K562 treated with DMSO at 1 percent for 48 hours (cell line): ENCODE data around the gene ARMH4. TPM values are rescaled to one million over a fixed set of nuclear protein-coding genes. Genes with fewer than 3 reads are reported as not detected.

Source experiments
- total RNA-seq: library from RNA; unstranded; fragments of 300-600 nt; gene quantifications from 2 replicates; pipeline ENCODE4 v1.2.3, GENCODE V29; 2022; ENCODE audit warnings: low replicate concordance; ENCODE audit errors: extremely low read depth

The ARMH4 gene, protein sequence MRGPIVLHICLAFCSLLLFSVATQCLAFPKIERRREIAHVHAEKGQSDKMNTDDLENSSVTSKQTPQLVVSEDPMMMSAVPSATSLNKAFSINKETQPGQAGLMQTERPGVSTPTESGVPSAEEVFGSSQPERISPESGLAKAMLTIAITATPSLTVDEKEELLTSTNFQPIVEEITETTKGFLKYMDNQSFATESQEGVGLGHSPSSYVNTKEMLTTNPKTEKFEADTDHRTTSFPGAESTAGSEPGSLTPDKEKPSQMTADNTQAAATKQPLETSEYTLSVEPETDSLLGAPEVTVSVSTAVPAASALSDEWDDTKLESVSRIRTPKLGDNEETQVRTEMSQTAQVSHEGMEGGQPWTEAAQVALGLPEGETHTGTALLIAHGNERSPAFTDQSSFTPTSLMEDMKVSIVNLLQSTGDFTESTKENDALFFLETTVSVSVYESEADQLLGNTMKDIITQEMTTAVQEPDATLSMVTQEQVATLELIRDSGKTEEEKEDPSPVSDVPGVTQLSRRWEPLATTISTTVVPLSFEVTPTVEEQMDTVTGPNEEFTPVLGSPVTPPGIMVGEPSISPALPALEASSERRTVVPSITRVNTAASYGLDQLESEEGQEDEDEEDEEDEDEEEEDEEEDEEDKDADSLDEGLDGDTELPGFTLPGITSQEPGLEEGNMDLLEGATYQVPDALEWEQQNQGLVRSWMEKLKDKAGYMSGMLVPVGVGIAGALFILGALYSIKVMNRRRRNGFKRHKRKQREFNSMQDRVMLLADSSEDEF
- total RNA-seq: not detected in 2 replicates

DNA sequence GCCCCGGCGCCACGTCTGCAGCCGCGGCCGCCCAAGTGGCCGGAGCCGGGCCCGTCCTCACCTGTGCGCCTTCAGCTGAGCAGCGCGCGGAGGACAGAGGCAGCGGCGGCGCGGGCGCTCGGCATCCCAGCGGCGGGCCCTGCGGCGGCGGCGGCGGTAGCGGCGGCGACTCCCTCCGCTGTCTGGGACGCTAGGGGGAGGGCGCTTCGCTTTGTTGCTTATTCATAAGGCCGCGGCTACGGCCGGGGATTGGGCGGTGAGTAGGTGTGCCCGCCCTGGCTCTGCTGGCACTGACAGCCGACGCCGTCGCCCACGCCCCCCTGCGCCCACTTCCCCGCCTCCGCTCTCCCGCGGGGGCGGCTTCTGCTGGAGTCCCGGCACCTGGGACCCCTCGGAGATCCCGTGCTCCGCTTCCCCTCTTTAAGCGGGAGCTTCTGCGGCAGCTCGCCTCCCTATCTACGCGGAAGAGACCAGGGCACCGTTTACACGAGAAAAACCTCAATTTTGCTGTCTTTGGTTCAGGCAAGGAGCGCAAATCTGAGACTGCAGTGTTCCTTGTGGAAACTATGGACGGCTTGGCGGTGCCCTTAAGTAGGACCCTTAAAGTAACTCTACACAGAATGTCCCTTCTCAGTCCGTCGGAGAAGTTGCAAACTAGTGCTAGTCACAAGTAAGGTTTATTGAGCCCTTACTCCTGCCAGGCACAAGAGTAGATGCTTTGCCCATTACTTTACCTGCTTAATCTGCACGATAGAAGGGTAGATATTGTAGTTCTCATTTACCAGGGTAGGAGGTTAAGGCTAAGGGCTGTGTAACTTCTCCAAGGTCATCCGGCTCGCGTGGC is at the start of gene ARMH4:
Gene ARMH4, minus strand, starts transcription at position 200 of the 844 bp plus-strand sequence. CDS start 12,855 bp downstream, outside the sequence.

GRCh38 chr14:58199726-58200479 is 47.9 kb upstream of the ARMH4 start, which contains the start of gene ACTR10:
Gene ACTR10 (plus strand): TSS chr14:58200149. CDS start chr14:58200218, 69 bp downstream.

Other genes starting within 250 kb of the ARMH4 start
- not detected in 2 replicates for gene ACTR10, start 47.9 kb upstream of the ARMH4 start, total RNA-seq
- not detected in 2 replicates for gene PSMA3, start 92.6 kb upstream of the ARMH4 start, total RNA-seq
- not detected in 2 replicates for gene ARID4A, start 146.3 kb upstream of the ARMH4 start, total RNA-seq
- not detected in 2 replicates for gene TOMM20L, start 243.7 kb upstream of the ARMH4 start, total RNA-seq